NCI-H1436 (cell line): ENCODE measurements around the gene CHTF8.

ENCODE experiments used
- DNase-seq: peaks from one replicate; lab custom pipeline; 2025; lab: John Stamatoyannopoulos, UW

The CHTF8 gene

GRCh38 chr16:69084289-69084688, 48.1 kb downstream of the CHTF8 start:
- DNase-seq = no peak

DNA sequence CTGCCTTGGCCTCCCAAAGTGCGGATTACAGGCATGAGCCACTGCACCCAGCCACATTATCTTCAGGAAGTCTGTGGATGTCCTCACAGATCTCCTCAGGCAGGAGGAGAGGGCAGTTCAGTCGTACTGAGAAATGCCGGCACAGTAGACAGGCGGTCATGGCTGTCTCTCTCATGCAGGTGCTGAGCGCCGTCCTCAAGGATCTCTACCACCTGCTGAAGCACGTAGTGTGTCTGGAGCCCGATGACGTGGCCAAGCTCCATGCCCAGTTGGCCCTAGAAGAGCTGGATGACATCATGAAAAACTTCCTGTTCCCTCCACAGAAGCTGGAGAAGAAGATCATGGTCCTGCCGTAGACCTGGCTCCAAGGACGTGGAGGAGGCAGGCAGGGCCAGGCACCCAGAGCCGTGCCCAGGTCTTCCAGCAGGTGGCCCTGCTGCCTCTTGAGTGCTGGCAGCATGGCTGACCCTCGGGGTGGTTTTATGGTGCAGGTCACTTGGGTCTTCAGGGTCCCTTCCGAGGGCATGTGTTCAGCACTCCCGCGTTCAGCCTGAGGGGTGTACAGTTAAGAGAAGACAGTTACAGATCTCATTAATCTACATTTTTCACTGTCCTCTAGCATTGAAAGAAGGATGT, 49.0 kb downstream of the CHTF8 start:
- no peak for DNase-seq

DNA sequence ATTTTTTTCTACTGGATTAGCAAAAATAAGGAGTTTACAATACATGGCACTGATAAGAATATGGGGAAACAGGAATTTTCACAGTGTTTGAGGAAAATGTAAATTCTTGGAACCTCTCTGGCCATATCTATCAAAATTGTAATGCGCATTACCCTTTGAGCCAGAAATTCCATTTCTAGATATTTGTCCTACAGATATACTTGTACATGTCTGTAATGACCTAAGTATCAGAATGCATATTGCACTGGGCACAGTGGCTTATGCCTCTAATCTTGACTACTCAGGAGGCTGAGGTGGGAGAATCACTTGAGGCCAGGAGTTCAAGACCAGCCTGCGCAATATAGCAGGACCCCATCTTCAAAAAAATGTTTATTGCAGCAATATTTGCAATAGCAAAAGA, 52.7 kb downstream of the CHTF8 start:
- no peak for DNase-seq

- no peak for DNase-seq
These were observed 54.3 kb downstream of the CHTF8 start for GRCh38 chr16:69078073-69078472.

GRCh38 chr16:69077251-69077650, 55.1 kb downstream of the CHTF8 start:
- DNase-seq = no peak

DNA sequence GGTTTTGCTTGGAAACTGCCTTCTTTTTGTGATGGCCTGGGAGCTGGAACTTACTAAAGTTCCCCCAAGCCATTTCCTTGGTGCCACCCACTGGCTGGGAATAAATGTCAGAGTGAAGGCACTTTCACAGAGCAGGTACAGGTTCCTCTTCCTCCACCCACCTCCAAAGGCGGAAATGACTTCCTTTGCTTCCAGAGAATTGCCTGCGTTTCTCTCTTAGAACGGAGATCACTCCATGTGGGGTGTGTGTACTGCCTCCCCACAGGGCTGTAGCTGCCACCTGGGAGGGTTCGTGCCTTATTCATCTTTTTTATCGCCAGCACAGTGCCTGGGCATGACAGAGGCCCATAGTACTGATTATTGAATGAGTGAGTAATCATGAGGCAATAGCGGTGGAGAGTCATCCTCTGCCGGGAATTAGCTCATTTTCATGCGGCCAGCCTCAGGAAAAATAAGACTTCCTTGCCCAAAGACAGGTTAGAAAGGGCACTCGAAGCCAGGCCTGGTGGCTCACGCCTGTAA, 59.1 kb downstream of the CHTF8 start:
- DNase-seq = no peak

DNA sequence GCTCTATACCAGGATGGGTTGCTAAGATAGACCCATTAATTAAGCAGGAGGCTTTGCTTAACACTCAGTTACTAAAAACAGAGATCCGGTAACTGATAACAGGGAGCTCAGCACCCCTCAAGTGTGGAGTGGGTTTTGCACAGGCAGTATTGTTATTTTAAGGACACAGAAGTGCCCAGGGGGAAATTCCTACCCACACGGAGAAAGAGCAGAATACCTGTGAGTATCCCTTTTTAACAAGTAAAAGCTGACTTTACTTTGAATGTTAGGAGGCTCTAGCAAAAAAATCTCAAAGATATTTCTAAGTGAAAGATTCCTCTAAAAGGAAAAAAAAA, 59.8 kb downstream of the CHTF8 start:
- no peak for DNase-seq

DNA sequence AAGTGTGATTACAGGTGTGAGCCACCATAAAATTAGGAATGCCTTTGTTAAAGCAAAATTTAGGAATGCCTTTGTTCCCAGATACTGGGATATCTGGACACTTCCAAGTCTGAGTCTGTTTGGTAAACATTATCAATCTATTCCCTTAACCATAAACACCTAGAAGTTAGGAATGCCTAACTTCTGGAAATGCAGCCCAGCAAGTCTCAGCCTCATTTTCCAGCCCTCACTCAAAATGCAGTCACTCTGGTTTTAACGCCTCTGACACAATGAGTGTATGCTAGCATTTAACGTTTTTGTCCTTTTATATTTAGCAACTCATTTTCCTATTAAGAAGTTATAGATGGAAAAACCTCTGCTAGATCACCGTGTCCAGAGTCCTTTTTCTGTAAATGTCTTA, 61.4 kb downstream of the CHTF8 start:
- DNase-seq = no peak

DNA sequence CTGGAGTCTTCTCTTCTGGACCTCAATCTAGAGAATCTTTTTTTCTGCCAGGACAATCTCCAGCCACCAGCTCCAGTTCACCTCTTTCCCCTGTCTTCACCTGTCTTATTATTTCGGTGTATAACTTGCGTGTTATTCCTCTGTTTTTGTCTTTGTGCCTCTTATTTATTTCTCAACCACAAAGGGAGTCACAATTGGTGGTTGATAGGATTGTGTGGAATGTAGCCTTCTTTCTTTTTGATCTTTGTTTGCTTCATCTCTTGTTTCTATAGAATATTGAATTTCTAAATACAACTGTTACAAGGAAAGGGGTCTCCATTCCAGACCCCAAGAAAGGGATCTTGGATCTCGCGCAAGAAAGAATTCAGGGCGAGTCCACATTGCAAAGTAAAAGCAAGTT, 62.9 kb downstream of the CHTF8 start:
- no peak for DNase-seq
